ENCODE measurements around the gene RIPPLY1.

Gene RIPPLY1, protein sequence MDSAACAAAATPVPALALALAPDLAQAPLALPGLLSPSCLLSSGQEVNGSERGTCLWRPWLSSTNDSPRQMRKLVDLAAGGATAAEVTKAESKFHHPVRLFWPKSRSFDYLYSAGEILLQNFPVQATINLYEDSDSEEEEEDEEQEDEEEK

GRCh38 chrX:106903291-106903824 lies at the start of gene RIPPLY1:
RIPPLY1 (minus strand) TSS chrX:106903341; CDS start chrX:106903287, 54 bp downstream.
- no peaks in the 10 kb centered on the region for H3K27me3 Mint-ChIP-seq (ENCODE audit: low read depth)
- no peak within 1 kb of the TSS for H3K27ac Mint-ChIP-seq
- H3K36me3 Mint-ChIP-seq (ENCODE audit: low read depth) = no peaks in the 10 kb centered on the region
- no peak for DNase-seq (ENCODE audit: low spot score)
- H3K9me3 Mint-ChIP-seq = no peaks in the 10 kb centered on the region
- H3K4me3 Mint-ChIP-seq = no peak within 1 kb of the TSS
- no peaks in the 10 kb centered on the region for H3K4me1 Mint-ChIP-seq (ENCODE audit: low read depth)

GRCh38 chrX:106952538-106952937 lies 49.4 kb upstream of the RIPPLY1 start:
- no peaks in the 10 kb centered on the region for H3K9me3 Mint-ChIP-seq
- H3K36me3 Mint-ChIP-seq (ENCODE audit: low read depth) = no peaks in the 10 kb centered on the region
- no peaks in the 10 kb centered on the region for H3K27me3 Mint-ChIP-seq (ENCODE audit: low read depth)
- H3K4me3 Mint-ChIP-seq = no peak overlapping the region
- H3K27ac Mint-ChIP-seq = no peak overlapping the region
- no peak for DNase-seq (ENCODE audit: low spot score)
- no peaks in the 10 kb centered on the region for H3K4me1 Mint-ChIP-seq (ENCODE audit: low read depth)

- H3K4me3 Mint-ChIP-seq = no peak overlapping the region
- H3K36me3 Mint-ChIP-seq (ENCODE audit: low read depth) = no peaks in the 10 kb centered on the region
- no peak overlapping the region for H3K27ac Mint-ChIP-seq
- no peaks in the 10 kb centered on the region for H3K27me3 Mint-ChIP-seq (ENCODE audit: low read depth)
- DNase-seq (ENCODE audit: low spot score) = no peak
- H3K4me1 Mint-ChIP-seq (ENCODE audit: low read depth) = no peaks in the 10 kb centered on the region
- no peaks in the 10 kb centered on the region for H3K9me3 Mint-ChIP-seq
Observed at GRCh38 chrX:106952089-106952488, 48.9 kb upstream of the RIPPLY1 start.

DNA sequence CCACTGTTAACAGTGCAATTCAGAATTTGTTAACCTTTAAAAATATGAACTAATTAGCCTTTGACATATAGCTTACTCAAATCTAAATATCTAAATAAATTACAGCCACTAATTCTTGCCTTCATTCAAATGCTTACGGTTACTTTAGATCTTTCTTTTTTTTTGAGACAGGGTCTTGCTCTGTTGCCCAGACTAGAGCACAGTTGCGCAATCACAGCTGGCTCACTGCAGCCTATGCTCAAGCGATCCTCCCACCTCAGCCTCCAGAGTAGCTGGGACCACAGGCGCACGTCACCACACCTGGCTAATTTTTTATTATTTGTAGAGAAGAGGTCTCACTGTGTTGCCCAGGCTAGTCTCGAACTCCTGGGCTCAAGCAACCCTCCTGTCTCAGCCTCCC lies 48.1 kb upstream of the RIPPLY1 start:
- no peaks in the 10 kb centered on the region for H3K9me3 Mint-ChIP-seq
- no peaks in the 10 kb centered on the region for H3K36me3 Mint-ChIP-seq (ENCODE audit: low read depth)

GRCh38 chrX:106950381-106950780 lies 47.2 kb upstream of the RIPPLY1 start:
- no peaks in the 10 kb centered on the region for H3K36me3 Mint-ChIP-seq (ENCODE audit: low read depth)
- H3K4me3 Mint-ChIP-seq = no peak overlapping the region
- H3K27me3 Mint-ChIP-seq (ENCODE audit: low read depth) = no peaks in the 10 kb centered on the region

More for the DNA sequence above, 48.1 kb upstream of the RIPPLY1 start:
- no peaks in the 10 kb centered on the region for H3K4me1 Mint-ChIP-seq (ENCODE audit: low read depth)
- H3K27ac Mint-ChIP-seq = no peak overlapping the region
- H3K27me3 Mint-ChIP-seq (ENCODE audit: low read depth) = no peaks in the 10 kb centered on the region
- H3K4me3 Mint-ChIP-seq = no peak overlapping the region
- no peak for DNase-seq (ENCODE audit: low spot score)

DNA sequence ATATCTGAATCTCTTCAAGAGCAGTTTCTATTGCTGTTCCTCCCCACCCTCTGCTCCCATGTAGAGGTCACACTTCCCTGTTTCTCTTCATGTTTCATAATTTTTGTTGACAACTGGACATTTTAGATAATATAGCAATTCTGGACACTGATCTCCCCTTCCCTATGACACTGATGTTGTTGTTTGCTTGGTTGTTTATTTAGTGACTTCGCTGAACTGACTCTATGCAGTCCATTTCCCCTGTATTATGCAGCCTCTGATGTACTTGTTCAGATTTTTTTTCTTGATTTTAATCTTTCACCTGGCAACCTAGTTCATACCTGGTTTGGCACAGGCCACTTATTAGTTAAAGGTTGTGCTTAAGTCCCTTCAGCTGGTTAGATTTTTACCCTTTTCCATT lies 46.2 kb upstream of the RIPPLY1 start:
- DNase-seq (ENCODE audit: low spot score) = no peak
- no peaks in the 10 kb centered on the region for H3K27me3 Mint-ChIP-seq (ENCODE audit: low read depth)
- H3K36me3 Mint-ChIP-seq (ENCODE audit: low read depth) = no peaks in the 10 kb centered on the region
- no peaks in the 10 kb centered on the region for H3K4me1 Mint-ChIP-seq (ENCODE audit: low read depth)
- no peaks in the 10 kb centered on the region for H3K9me3 Mint-ChIP-seq
- no peak overlapping the region for H3K27ac Mint-ChIP-seq
- no peak overlapping the region for H3K4me3 Mint-ChIP-seq

More at GRCh38 chrX:106950381-106950780, 47.2 kb upstream of the RIPPLY1 start:
- DNase-seq (ENCODE audit: low spot score) = no peak
- Mint-ChIP-seq H3K9me3 (no peaks in the 10 kb centered on the region), H3K27ac (no peak overlapping the region), H3K4me1 (ENCODE audit: low read depth) (no peaks in the 10 kb centered on the region)

DNA sequence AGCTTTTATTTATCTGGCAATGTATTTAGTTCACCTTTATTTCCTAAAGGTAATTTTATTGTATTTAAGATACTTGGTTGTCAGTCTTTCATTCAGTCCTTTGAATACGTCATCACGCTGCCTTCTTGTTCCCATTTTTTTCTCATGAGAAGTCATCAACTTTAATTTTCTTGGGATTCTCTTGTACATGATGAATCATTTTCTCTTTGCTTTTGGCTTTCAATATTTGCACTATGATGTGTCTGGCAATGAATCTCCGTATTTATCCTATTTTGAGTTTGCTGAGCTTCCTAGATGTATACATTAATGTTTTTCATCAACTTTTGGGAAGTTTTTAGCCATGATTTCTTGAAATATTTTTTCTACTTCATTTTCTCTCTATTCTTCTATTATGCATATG lies 45.5 kb upstream of the RIPPLY1 start:
- Mint-ChIP-seq H3K4me1 (ENCODE audit: low read depth) (no peaks in the 10 kb centered on the region), H3K36me3 (ENCODE audit: low read depth) (no peaks in the 10 kb centered on the region), H3K9me3 (no peaks in the 10 kb centered on the region), H3K4me3 (no peak overlapping the region), H3K27me3 (ENCODE audit: low read depth) (no peaks in the 10 kb centered on the region), H3K27ac (no peak overlapping the region)
- no peak for DNase-seq (ENCODE audit: low spot score)

GRCh38 chrX:106946464-106946863 lies 43.3 kb upstream of the RIPPLY1 start:
- Mint-ChIP-seq H3K36me3 (ENCODE audit: low read depth) (peaks cover 2% of the 10 kb centered on the region), H3K4me3 (no peak overlapping the region), H3K9me3 (no peaks in the 10 kb centered on the region), H3K27ac (no peak overlapping the region), H3K4me1 (ENCODE audit: low read depth) (no peaks in the 10 kb centered on the region), H3K27me3 (ENCODE audit: low read depth) (no peaks in the 10 kb centered on the region)
- DNase-seq (ENCODE audit: low spot score) = no peak

GRCh38 chrX:106940068-106940467 lies 36.9 kb upstream of the RIPPLY1 start:
- no peak overlapping the region for H3K4me3 Mint-ChIP-seq
- H3K27ac Mint-ChIP-seq = no peak overlapping the region
- H3K27me3 Mint-ChIP-seq (ENCODE audit: low read depth) = no peaks in the 10 kb centered on the region
- DNase-seq (ENCODE audit: low spot score) = no peak
- H3K36me3 Mint-ChIP-seq (ENCODE audit: low read depth) = peaks cover 2% of the 10 kb centered on the region
- no peaks in the 10 kb centered on the region for H3K9me3 Mint-ChIP-seq
- H3K4me1 Mint-ChIP-seq (ENCODE audit: low read depth) = no peaks in the 10 kb centered on the region

DNA sequence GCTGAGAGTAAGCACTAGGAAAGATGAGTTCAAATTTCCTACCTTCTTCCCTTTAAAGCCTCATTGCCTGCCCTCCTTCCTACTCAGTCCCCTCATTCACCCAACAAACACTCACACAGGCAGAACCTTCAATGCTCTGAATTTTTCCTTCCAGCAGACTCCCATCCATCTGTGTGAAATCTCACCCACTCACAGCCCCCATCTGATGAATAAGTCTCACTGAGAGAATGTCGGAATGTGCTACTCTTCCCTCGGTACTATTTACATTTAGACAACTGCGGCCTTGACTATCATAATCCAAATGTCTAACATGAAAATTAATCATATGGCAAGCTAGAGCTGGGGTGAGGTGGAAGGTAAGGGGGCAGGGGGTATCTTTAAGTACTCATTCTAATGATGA lies 36.4 kb upstream of the RIPPLY1 start:
- H3K4me1 Mint-ChIP-seq (ENCODE audit: low read depth) = no peaks in the 10 kb centered on the region
- H3K27ac Mint-ChIP-seq = no peak overlapping the region
- H3K4me3 Mint-ChIP-seq = no peak overlapping the region
- no peak for DNase-seq (ENCODE audit: low spot score)
- H3K27me3 Mint-ChIP-seq (ENCODE audit: low read depth) = no peaks in the 10 kb centered on the region
- H3K9me3 Mint-ChIP-seq = no peaks in the 10 kb centered on the region
- peaks cover 2% of the 10 kb centered on the region for H3K36me3 Mint-ChIP-seq (ENCODE audit: low read depth)

- Mint-ChIP-seq H3K36me3 (ENCODE audit: low read depth) (no peaks in the 10 kb centered on the region), H3K9me3 (no peaks in the 10 kb centered on the region), H3K27ac (no peak overlapping the region), H3K4me3 (no peak overlapping the region), H3K4me1 (ENCODE audit: low read depth) (no peaks in the 10 kb centered on the region), H3K27me3 (ENCODE audit: low read depth) (no peaks in the 10 kb centered on the region)
- no peak for DNase-seq (ENCODE audit: low spot score)
Observed at GRCh38 chrX:106936246-106936645, 33.1 kb upstream of the RIPPLY1 start.

GRCh38 chrX:106935175-106935574 lies 32.0 kb upstream of the RIPPLY1 start:
- DNase-seq (ENCODE audit: low spot score) = no peak
- Mint-ChIP-seq H3K27ac (no peak overlapping the region), H3K36me3 (ENCODE audit: low read depth) (no peaks in the 10 kb centered on the region), H3K4me1 (ENCODE audit: low read depth) (no peaks in the 10 kb centered on the region), H3K4me3 (no peak overlapping the region), H3K9me3 (no peaks in the 10 kb centered on the region), H3K27me3 (ENCODE audit: low read depth) (no peaks in the 10 kb centered on the region)

GRCh38 chrX:106933538-106933961 lies 30.4 kb upstream of the RIPPLY1 start:
- H3K27ac Mint-ChIP-seq = no peak overlapping the region
- no peak overlapping the region for H3K4me3 Mint-ChIP-seq
- H3K27me3 Mint-ChIP-seq (ENCODE audit: low read depth) = no peaks in the 10 kb centered on the region
- no peaks in the 10 kb centered on the region for H3K9me3 Mint-ChIP-seq
- H3K4me1 Mint-ChIP-seq (ENCODE audit: low read depth) = no peaks in the 10 kb centered on the region
- no peaks in the 10 kb centered on the region for H3K36me3 Mint-ChIP-seq (ENCODE audit: low read depth)
- DNase-seq (ENCODE audit: low spot score) = no peak

DNA sequence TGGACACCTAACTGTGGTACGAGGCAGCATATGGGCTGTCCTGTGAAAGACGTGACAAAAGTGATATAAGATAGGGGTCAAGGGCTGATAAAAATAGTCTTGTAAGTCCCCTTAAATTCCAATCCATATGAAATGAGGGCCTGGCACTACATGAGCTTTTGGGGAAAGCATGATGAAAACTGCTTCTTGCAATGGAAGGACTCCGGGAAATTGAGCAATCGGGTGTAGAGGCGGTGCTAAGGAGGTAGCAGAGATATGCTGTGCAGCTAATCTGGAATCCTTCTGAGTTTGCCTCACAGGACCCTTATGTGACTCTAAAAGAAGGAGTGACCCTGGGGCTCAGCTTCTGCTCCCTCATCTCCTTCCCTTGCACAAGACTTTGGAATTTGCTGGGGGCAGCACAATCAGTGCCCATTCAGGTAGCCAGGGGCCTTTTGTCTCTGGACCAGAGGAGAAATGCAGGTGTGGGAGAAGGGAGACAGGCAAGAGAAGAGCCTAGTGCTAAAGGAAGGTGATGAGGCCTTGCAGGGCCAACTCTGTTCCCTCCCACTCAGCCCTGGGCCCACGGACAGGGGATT lies 29.9 kb upstream of the RIPPLY1 start:
- H3K4me1 Mint-ChIP-seq (ENCODE audit: low read depth) = no peaks in the 10 kb centered on the region
- no peak overlapping the region for H3K27ac Mint-ChIP-seq
- no peaks in the 10 kb centered on the region for H3K27me3 Mint-ChIP-seq (ENCODE audit: low read depth)
- no peak for DNase-seq (ENCODE audit: low spot score)
- H3K4me3 Mint-ChIP-seq = no peak overlapping the region
- no peaks in the 10 kb centered on the region for H3K36me3 Mint-ChIP-seq (ENCODE audit: low read depth)
- H3K9me3 Mint-ChIP-seq = no peaks in the 10 kb centered on the region

DNA sequence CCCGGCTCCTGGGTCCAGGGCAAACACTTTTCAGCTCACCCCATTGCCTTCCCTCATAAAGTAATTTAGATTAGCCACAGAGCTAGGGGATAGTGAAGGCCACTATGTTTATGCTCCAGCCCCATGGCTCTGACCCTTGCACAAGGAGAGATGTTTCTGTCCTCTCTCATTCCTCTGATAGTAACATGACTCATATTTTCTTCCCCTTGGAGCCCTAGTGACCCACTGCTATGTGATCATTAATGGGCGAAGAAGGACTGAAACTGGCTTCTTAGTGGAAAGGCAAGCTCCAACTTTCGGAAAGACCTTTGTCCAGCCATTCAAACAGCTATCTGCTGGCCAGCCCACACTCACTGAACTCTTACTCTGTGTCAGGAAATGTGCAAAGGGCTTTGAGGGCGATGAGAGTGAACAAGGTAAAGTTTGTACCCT lies 29.4 kb upstream of the RIPPLY1 start:
- H3K27ac Mint-ChIP-seq = no peak overlapping the region
- no peaks in the 10 kb centered on the region for H3K36me3 Mint-ChIP-seq (ENCODE audit: low read depth)
- H3K4me1 Mint-ChIP-seq (ENCODE audit: low read depth) = no peaks in the 10 kb centered on the region
- no peaks in the 10 kb centered on the region for H3K9me3 Mint-ChIP-seq
- no peak for DNase-seq (ENCODE audit: low spot score)
- H3K4me3 Mint-ChIP-seq = no peak overlapping the region
- no peaks in the 10 kb centered on the region for H3K27me3 Mint-ChIP-seq (ENCODE audit: low read depth)

All from T-helper 2 cell treated with Interferon-gamma antibody and Interleukin-4, amounts not matched to agents 5 μg/mL and 100 μg/mL, for 36 hours (primary cell).